Astrocyte (in vitro differentiated cells and primary cell): Measurements from ENCODE around the gene S100A12. TPM values are rescaled to one million over a fixed set of nuclear protein-coding genes. Genes with fewer than 3 reads are reported as not detected.

ENCODE experiments used
- DNase-seq: peaks from one replicate; pipeline ENCODE4 v3.0.0-alpha.2; 2010; ENCODE audit warnings: low read depth
- FAIRE-seq: peaks from 2 replicates; lab custom pipeline; 2011; peaks lifted over from hg19 to GRCh38; lab: Jason Lieb, UNC
- H2AFZ ChIP-seq: 2 replicates; pipeline ENCODE4 v1.6.0; 2012; ENCODE audit warnings: low read depth, low read length, inconsistent platforms
- H3K27ac ChIP-seq: 2 replicates; pipeline ENCODE4 v1.5.1; 2011; ENCODE audit warnings: low read depth, low read length, inconsistent platforms
- H3K27me3 ChIP-seq: 2 replicates; pipeline ENCODE4 v1.6.0; 2011; ENCODE audit warnings: low read length, inconsistent platforms; ENCODE audit not compliant: insufficient read depth
- H3K36me3 ChIP-seq: 2 replicates; pipeline ENCODE4 v1.5.1; 2011; ENCODE audit warnings: low read length, inconsistent platforms; ENCODE audit not compliant: insufficient read depth
- H3K4me1 ChIP-seq: 2 replicates; pipeline ENCODE4 v1.5.1; 2011; ENCODE audit warnings: low read length, inconsistent platforms; ENCODE audit not compliant: insufficient read depth
- H3K4me2 ChIP-seq: 2 replicates; pipeline ENCODE4 v1.6.0; 2012; ENCODE audit warnings: low read length, inconsistent platforms
- H3K4me3 ChIP-seq: 2 replicates; pipeline ENCODE4 v1.5.1; 2011; ENCODE audit warnings: low read depth, mild to moderate bottlenecking, low read length, inconsistent platforms; ENCODE audit not compliant: insufficient read depth
- H3K79me2 ChIP-seq: 2 replicates; pipeline ENCODE4 v1.6.0; 2012; ENCODE audit warnings: mild to moderate bottlenecking, low read length, inconsistent platforms; ENCODE audit not compliant: insufficient read depth
- H3K9ac ChIP-seq: 2 replicates; pipeline ENCODE4 v1.6.0; 2012; ENCODE audit warnings: mild to moderate bottlenecking, low read length, inconsistent platforms
- H3K9me3 ChIP-seq: 2 replicates; pipeline ENCODE4 v1.5.1; 2012; ENCODE audit warnings: low read depth, mild to moderate bottlenecking, low read length, inconsistent platforms; ENCODE audit not compliant: insufficient read depth
- H4K20me1 ChIP-seq: 2 replicates; pipeline ENCODE4 v1.6.0; 2012; ENCODE audit warnings: low read length, inconsistent platforms; ENCODE audit not compliant: insufficient read depth
- H3K27ac Mint-ChIP-seq: one replicate; pipeline ENCODE4 v1.8.0; 2021; ENCODE audit warnings: mild to moderate bottlenecking, mixed read lengths; ENCODE audit not compliant: unreplicated experiment
- H3K27me3 Mint-ChIP-seq: one replicate; pipeline ENCODE4 v1.8.0; 2021; ENCODE audit warnings: low read depth, mixed read lengths; ENCODE audit not compliant: unreplicated experiment
- H3K36me3 Mint-ChIP-seq: one replicate; pipeline ENCODE4 v1.8.0; 2021; ENCODE audit warnings: low read depth, mixed read lengths; ENCODE audit not compliant: unreplicated experiment
- H3K4me1 Mint-ChIP-seq: one replicate; pipeline ENCODE4 v1.8.0; 2021; ENCODE audit warnings: low read depth, mixed read lengths; ENCODE audit not compliant: unreplicated experiment
- H3K4me3 Mint-ChIP-seq: one replicate; pipeline ENCODE4 v1.8.0; 2021; ENCODE audit warnings: mild to moderate bottlenecking, moderate library complexity, mixed read lengths; ENCODE audit not compliant: unreplicated experiment
- H3K9me3 Mint-ChIP-seq: one replicate; pipeline ENCODE4 v1.8.0; 2021; ENCODE audit warnings: mild to moderate bottlenecking, mixed read lengths; ENCODE audit not compliant: unreplicated experiment
- EZH2 ChIP-seq: IDR thresholded peaks from 2 replicates; pipeline ENCODE4 v1.6.1; 2012; ENCODE audit warnings: mild to moderate bottlenecking, low read length, inconsistent platforms; ENCODE audit not compliant: insufficient read depth
- total RNA-seq: library from RNA; stranded (reverse); gene quantifications from 2 replicates; pipeline ENCODE4 v1.2.1, GENCODE V29; 2021
- TF ChIP-seq, protein P1 (sequence below): IDR thresholded peaks from 2 replicates; pipeline ENCODE4 v1.5.1; 2011; ENCODE audit warnings: low read depth, mild to moderate bottlenecking, inconsistent platforms, low read length, moderate library complexity; ENCODE audit not compliant: insufficient read depth

Gene S100A12
- total RNA-seq, 1 donor from 2014 or later, result not detected

GRCh38 chr1:153357853-153358690 is 17.3 kb downstream of the S100A12 start, which contains the start of gene S100A9:
S100A9 (plus strand) TSS chr1:153357854; CDS start chr1:153358284, 430 bp downstream.
- no peaks in the 10 kb centered on the region for H3K4me1 Mint-ChIP-seq
- TF ChIP-seq, protein P1, sequence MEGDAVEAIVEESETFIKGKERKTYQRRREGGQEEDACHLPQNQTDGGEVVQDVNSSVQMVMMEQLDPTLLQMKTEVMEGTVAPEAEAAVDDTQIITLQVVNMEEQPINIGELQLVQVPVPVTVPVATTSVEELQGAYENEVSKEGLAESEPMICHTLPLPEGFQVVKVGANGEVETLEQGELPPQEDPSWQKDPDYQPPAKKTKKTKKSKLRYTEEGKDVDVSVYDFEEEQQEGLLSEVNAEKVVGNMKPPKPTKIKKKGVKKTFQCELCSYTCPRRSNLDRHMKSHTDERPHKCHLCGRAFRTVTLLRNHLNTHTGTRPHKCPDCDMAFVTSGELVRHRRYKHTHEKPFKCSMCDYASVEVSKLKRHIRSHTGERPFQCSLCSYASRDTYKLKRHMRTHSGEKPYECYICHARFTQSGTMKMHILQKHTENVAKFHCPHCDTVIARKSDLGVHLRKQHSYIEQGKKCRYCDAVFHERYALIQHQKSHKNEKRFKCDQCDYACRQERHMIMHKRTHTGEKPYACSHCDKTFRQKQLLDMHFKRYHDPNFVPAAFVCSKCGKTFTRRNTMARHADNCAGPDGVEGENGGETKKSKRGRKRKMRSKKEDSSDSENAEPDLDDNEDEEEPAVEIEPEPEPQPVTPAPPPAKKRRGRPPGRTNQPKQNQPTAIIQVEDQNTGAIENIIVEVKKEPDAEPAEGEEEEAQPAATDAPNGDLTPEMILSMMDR, result no peak
- TF ChIP-seq EZH2, result no peak
- H3K4me1 ChIP-seq, result no peaks in the 10 kb centered on the region
- DNase-seq (no peak), FAIRE-seq (no peak)
- no peak within 1 kb of the TSS for H2AFZ ChIP-seq
- no peak within 1 kb of the TSS for H3K4me2 ChIP-seq
- H3K27ac ChIP-seq, result no peak within 1 kb of the TSS
- no peaks in the 10 kb centered on the region for H3K36me3 ChIP-seq
- H3K36me3 Mint-ChIP-seq, result peaks cover 1% of the 10 kb centered on the region
- H3K27me3 Mint-ChIP-seq, result peaks cover 49% of the 10 kb centered on the region
- H3K79me2 ChIP-seq, result no peaks in the 10 kb centered on the region
- no peaks in the 10 kb centered on the region for H3K9me3 ChIP-seq
- H3K27ac Mint-ChIP-seq, result no peak within 1 kb of the TSS
- no peak within 1 kb of the TSS for H3K4me3 Mint-ChIP-seq
- H3K4me3 ChIP-seq, result no peak within 1 kb of the TSS
- H3K9me3 Mint-ChIP-seq, result no peaks in the 10 kb centered on the region
- no peaks in the 10 kb centered on the region for H3K27me3 ChIP-seq
- H4K20me1 ChIP-seq, result no peaks in the 10 kb centered on the region
- no peak within 1 kb of the TSS for H3K9ac ChIP-seq

DNA sequence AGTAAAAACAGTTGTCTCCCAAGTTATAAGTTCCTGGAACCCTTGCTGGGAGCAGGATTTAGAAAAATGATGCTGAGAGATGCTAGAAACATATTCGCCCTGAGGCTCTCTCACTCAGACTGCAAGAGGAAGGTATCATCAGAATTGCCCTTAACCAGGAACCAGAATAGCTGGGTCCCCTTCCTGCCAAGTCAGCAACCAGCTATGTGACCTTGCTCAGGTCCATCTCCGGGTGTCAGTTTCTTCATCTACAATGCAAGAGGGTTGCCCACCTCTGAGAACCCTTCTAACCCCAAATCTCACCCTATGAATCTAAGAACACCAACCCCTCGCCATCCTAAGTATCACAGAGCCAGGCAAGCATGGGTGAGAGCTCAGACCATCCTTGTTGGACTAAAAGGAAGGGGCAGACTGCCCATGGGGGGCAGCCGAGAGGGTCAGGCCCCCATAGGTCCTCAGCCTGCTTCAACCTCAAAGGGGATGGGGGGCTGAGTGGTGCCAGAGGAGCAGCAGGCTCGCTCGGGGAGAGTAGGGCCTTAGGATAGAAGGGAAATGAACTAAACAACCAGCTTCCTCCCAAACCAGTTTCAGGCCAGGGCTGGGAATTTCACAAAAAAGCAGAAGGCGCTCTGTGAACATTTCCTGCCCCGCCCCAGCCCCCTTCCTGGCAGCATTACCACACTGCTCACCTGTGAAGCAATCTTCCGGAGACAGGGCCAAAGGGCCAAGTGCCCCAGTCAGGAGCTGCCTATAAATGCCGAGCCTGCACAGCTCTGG is 18.2 kb downstream of the S100A12 start:
- Histone ChIP-seq H3K4me2 (no peak overlapping the region), H4K20me1 (no peaks in the 10 kb centered on the region), H3K4me1 (no peaks in the 10 kb centered on the region), H2AFZ (no peak overlapping the region), H3K27me3 (no peaks in the 10 kb centered on the region), H3K9ac (no peak overlapping the region), H3K79me2 (no peaks in the 10 kb centered on the region), H3K9me3 (no peaks in the 10 kb centered on the region), H3K27ac (no peak overlapping the region), H3K4me3 (no peak overlapping the region), H3K36me3 (no peaks in the 10 kb centered on the region)
- FAIRE-seq (no peak), DNase-seq (no peak)
- Mint-ChIP-seq H3K4me1 (no peaks in the 10 kb centered on the region), H3K4me3 (no peak overlapping the region), H3K9me3 (no peaks in the 10 kb centered on the region), H3K27ac (no peak overlapping the region), H3K36me3 (peaks cover 1% of the 10 kb centered on the region), H3K27me3 (peaks cover 43% of the 10 kb centered on the region)
- TF ChIP-seq, protein P1, result no peak
- TF ChIP-seq EZH2, result no peak
